Sigmoid colon (tissue), 7 donors: Measurements from ENCODE around the gene TEDC1. TPM values are rescaled to one million over a fixed set of nuclear protein-coding genes. Genes with fewer than 3 reads are reported as not detected.

Source experiments
- DNase-seq: peaks from one replicate; pipeline ENCODE4 v3.0.0-alpha.2; 2019
- H3K27ac ChIP-seq, 4 donors: fragments of 200-600 bp; sonication (generic); one replicate each; pipeline ENCODE4 v1.5.1; 2016 to 2019; ENCODE audit warnings: mild to moderate bottlenecking in 1 of 4
- H3K27me3 ChIP-seq, 3 donors: fragments of 200-600 bp; sonication (generic); one replicate each; pipeline ENCODE4 v1.5.1; 2019; ENCODE audit warnings: mild to moderate bottlenecking in 1 of 3
- H3K36me3 ChIP-seq, 4 donors: fragments of 200-600 bp; sonication (generic); one replicate each; pipeline ENCODE4 v1.5.1; 2016 to 2019
- H3K4me1 ChIP-seq, 4 donors: fragments of 200-600 bp; sonication (generic); one replicate each; pipeline ENCODE4 v1.5.1; 2017 to 2019
- H3K4me3 ChIP-seq, 4 donors: fragments of 200-600 bp; sonication (generic); one replicate each; pipeline ENCODE4 v1.5.1; 2017 to 2019; ENCODE audit warnings: mild to moderate bottlenecking in 2 of 4, moderate library complexity in 1 of 4
- H3K9me3 ChIP-seq, 4 donors: fragments of 200-600 bp in 3 of 4; sonication (generic) in 3 of 4; one replicate each; pipeline versions ENCODE4 v1.5.1 to v1.6.1; 2013 to 2019
- EP300 ChIP-seq, 4 donors: sonication (generic); formaldehyde crosslinking; IDR thresholded peaks; one replicate each; pipeline ENCODE4 v1.6.1; 2017; ENCODE audit warnings: antibody characterized with exemption in 4 of 4
- POLR2A ChIP-seq, 2 donors: fragments of 450-650 bp; IDR thresholded peaks; one replicate each; pipeline ENCODE4 v1.6.1; 2016; ENCODE audit warnings: antibody characterized with exemption in 2 of 2, mild to moderate bottlenecking in 2 of 2, moderate library complexity in 2 of 2
- POLR2AphosphoS5 ChIP-seq, 4 donors: sonication (generic); formaldehyde crosslinking; IDR thresholded peaks; one replicate each; pipeline ENCODE4 v1.6.1; 2017; ENCODE audit warnings: antibody characterized with exemption in 4 of 4
- WGBS, 2 donors: extraction: QIAGEN DNeasy Blood & Tissue Kit; methylation state at CpG; one replicate each; pipeline ENCODE4 v1.1.7; 2013; 5-methylcytosine and 5-hydroxymethylcytosine counted together
- intact Hi-C: fragments of 100-400 bp; cut with DNase I; formaldehyde crosslinking; loops from one replicate; pipeline ENCODE4 v1.15.1; 2023
- polyA plus RNA-seq, 3 donors: library from polyadenylated mRNA; stranded (reverse); fragments of 200-250 nt; gene quantifications; one replicate each; pipeline ENCODE4 v1.2.3, GENCODE V29; 2013
- total RNA-seq, 4 donors: library from RNA; depleted of rRNA; stranded (reverse); fragments of >200 nt; gene quantifications; one replicate each; pipeline ENCODE4 v1.1.0, GENCODE V29; 2016
- TF ChIP-seq, protein P1 (sequence below), 4 experiments: fragments of 450-650 bp in 3 of 4; fragments of 200-600 bp in 1 of 4; IDR thresholded peaks; one replicate each; pipeline ENCODE4 v1.5.1; 2016 to 2019; ENCODE audit warnings: antibody characterized with exemption in 4 of 4, mild to moderate bottlenecking in 3 of 4, moderate library complexity in 2 of 4
- donor health status: healthy with polysubstance abuse.
- donor health status: Bipolar disorder and iron deficiency.
- donor health status: healthy.

Gene TEDC1
- total and polyA plus RNA-seq, 7 donors, result 0.16 to 36.0 (median 5.2) TPM

DNA sequence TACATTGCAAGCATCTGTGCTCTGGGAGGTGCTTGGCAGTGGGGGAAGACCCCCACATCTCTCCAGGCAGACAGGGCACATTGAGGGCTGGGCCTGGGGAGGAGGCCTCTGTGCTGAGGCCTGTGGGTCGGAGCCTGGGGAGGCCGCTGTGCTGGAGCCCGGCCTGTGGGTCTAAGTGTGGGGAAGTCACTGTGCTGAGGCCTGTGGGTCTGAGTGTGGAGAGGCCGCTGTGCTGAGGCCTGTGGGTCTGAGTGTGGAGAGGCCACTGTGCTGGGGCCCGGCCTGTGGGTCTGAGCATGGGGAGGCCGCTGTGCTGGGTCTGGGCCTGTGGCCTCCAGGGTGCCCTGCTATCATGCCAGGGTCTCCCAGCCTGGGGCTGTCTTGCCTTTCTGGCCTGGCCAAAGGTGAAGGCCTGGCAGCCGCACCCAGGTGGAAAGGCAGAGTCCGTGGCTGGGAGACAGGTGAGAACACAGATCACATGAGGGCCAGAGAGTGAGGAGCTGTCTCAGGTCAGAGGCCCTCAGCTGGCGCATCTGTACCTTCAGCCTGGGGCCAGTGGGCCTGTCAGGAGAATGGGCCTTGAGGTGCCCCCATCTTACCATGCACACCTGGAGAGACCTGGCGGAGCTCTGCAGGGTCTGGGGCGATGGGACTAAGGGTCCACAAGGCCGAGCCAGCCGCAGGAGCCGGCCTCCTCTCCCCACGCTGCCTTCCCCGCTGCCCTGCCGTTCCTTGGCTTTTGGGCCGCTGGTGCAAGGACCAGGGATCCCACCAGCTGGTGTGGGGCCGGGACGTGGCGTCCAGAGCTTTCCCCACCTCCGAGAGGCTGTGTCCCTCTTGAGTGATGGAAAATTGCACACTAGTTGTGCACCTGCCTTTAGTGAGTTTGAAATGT, 35.0 kb upstream of the TEDC1 start:
- Histone ChIP-seq H3K36me3 (peaks cover 24 to 75% (median 46%) of the 10 kb centered on the region in 4 donors), H3K27me3 (no peaks in the 10 kb centered on the region), H3K27ac (no peak overlapping the region), H3K4me3 (no peak overlapping the region), H3K9me3 (no peaks in the 10 kb centered on the region), H3K4me1 (no peaks in the 10 kb centered on the region)
- 91 to 92% methylated on average over 22 of the region's 22 CpGs for WGBS, 2 donors
- TF ChIP-seq, protein P1, sequence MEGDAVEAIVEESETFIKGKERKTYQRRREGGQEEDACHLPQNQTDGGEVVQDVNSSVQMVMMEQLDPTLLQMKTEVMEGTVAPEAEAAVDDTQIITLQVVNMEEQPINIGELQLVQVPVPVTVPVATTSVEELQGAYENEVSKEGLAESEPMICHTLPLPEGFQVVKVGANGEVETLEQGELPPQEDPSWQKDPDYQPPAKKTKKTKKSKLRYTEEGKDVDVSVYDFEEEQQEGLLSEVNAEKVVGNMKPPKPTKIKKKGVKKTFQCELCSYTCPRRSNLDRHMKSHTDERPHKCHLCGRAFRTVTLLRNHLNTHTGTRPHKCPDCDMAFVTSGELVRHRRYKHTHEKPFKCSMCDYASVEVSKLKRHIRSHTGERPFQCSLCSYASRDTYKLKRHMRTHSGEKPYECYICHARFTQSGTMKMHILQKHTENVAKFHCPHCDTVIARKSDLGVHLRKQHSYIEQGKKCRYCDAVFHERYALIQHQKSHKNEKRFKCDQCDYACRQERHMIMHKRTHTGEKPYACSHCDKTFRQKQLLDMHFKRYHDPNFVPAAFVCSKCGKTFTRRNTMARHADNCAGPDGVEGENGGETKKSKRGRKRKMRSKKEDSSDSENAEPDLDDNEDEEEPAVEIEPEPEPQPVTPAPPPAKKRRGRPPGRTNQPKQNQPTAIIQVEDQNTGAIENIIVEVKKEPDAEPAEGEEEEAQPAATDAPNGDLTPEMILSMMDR (IDR thresholded peaks at IDR 0.05), result no peak
- no peak for TF ChIP-seq POLR2AphosphoS5 (IDR thresholded peaks at IDR 0.05)
- no peak for TF ChIP-seq EP300 (IDR thresholded peaks at IDR 0.05)
- TF ChIP-seq POLR2A (IDR thresholded peaks at IDR 0.05), result no peak
- DNase-seq, result no peak
- intact Hi-C loops, result no loop called here

DNA sequence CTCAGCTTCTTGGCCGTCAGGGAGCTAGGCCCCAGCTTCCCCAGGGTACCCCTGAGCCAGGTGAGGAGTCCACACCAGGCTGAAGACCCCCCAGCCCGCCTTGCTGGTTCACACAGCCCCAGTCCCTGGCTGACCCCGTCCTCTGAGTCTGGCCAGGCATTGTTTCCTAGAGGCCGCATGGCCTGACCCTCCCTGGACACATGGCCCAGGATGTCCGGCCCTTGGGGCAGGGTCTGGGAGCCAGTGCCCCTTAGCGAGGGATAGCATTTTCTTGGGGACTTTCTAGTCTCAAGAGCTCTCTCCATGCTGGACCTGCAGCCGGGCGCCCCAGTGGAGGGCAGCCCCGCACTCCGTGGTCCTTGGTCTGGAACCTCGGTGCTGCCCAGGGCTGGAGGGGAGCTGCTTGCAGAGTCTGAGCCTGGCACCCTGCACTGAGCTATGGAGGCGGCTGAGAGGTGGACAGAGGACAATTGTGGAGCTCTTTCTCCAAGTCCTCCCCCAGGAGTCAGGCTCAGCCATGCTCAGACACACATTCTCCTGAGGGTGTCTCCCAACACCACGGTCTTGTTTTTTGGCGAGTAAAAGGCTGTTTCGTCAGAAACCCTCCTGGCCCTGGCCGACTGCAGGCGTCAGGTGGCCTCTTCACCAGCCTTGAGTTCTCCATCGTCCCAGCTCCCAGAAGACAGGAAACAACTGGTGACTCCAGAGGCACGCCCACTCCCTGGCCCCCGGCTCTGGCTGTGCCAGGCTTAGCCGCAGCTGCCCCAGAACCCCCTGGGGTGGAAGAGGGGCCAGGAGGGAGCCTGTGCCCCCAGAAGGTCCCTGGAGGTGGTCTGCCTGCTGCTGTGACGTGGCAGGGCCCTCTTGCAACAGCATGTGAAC, 34.1 kb upstream of the TEDC1 start:
- intact Hi-C loops, result no loop called here
- no peaks in the 10 kb centered on the region for H3K9me3 ChIP-seq
- H3K36me3 ChIP-seq, result peaks cover 28 to 77% (median 50%) of the 10 kb centered on the region in 4 donors
- H3K27ac ChIP-seq, result no peak overlapping the region
- no peak overlapping the region for H3K4me3 ChIP-seq
- H3K27me3 ChIP-seq, result no peaks in the 10 kb centered on the region
- WGBS, 2 donors, result 92 to 93% methylated on average over 22 of the region's 22 CpGs
- TF ChIP-seq POLR2A (IDR thresholded peaks at IDR 0.05) (no peak), EP300 (IDR thresholded peaks at IDR 0.05) (no peak), POLR2AphosphoS5 (IDR thresholded peaks at IDR 0.05) (no peak)
- TF ChIP-seq, protein P1 (IDR thresholded peaks at IDR 0.05), result no peak
- H3K4me1 ChIP-seq, result no peaks in the 10 kb centered on the region
- no peak for DNase-seq

DNA sequence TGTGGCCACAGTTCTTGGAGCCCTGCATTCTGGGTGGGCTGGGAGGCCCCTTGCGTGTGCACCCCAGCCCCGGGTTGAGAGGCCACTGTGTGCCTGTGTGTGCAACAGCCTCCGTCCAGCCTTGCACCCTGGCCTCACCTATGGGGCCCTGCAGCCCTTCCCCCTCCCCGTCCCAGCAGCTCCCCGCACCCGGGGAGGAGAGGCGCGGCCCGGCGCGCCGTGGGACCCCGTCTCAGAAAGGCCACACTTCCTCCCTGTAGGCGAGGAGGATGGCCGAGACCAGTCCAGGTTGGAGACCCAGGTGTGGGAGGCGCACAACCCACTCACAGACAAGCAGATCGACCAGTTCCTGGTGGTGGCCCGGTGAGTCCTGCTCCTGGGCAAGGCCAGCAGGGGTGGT, 33.0 kb upstream of the TEDC1 start:
- H3K9me3 ChIP-seq, result no peaks in the 10 kb centered on the region
- intact Hi-C loops, result no loop called here
- H3K4me1 ChIP-seq, result no peaks in the 10 kb centered on the region
- H3K4me3 ChIP-seq, result no peak overlapping the region
- WGBS, 2 donors, result 90% methylated on average over 18 of the region's 18 CpGs
- no peak for DNase-seq
- no peak overlapping the region for H3K27ac ChIP-seq
- TF ChIP-seq POLR2AphosphoS5 (IDR thresholded peaks at IDR 0.05), result no peak
- no peak for TF ChIP-seq EP300 (IDR thresholded peaks at IDR 0.05)
- no peaks in the 10 kb centered on the region for H3K27me3 ChIP-seq
- peaks cover 24 to 77% (median 50%) of the 10 kb centered on the region in 4 donors for H3K36me3 ChIP-seq

DNA sequence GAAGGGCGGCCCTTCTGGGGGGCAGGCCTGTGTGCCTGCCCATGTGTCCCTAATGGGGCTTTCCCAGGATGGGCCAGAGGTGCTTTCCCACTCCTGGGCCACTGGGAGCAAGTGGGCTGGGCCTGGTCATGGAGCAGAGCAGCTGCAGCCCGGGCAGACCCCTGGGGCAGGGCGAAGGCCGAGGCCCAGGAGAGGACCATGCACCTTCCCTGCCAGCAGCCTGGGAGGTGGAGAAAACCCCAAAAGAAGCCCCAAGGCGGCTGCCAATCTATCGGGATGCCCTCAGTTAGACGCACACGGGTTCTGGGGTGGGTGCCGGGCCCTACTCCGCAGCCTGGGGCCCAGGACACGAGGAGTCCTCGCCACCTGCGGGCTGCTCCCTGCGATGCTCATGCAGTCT, 32.5 kb upstream of the TEDC1 start:
- Histone ChIP-seq H3K9me3 (no peaks in the 10 kb centered on the region), H3K4me1 (no peaks in the 10 kb centered on the region), H3K27ac (no peak overlapping the region), H3K4me3 (no peak overlapping the region), H3K36me3 (peaks cover 26 to 77% (median 55%) of the 10 kb centered on the region in 4 donors), H3K27me3 (no peaks in the 10 kb centered on the region)
- WGBS, 2 donors, result 89 to 90% methylated on average over 14 of the region's 14 CpGs
- intact Hi-C loops, result no loop called here
- DNase-seq, result no peak
- TF ChIP-seq EP300 (IDR thresholded peaks at IDR 0.05) (no peak), POLR2AphosphoS5 (IDR thresholded peaks at IDR 0.05) (no peak), POLR2A (IDR thresholded peaks at IDR 0.05) (no peak)
- TF ChIP-seq, protein P1 (IDR thresholded peaks at IDR 0.05), result no peak

DNA sequence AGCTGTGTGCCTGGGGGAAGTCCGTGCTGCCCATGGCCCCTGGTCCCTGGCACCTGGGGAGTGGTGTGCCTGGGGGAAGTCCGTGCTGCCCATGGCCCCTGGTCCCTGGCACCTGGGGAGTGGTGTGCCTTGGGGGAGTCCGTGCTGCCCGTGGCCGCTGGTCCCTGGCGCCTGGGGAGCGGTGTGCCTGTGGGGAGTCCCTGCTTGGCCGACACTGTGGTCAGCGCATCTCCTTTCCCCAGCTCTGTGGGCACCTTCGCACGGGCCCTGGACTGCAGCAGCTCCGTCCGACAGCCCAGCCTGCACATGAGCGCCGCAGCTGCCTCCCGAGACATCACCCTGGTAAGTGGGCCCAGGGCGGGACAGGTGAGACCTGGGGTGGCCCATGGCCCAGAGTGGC, 30.9 kb upstream of the TEDC1 start:
- DNase-seq, result no peak
- intact Hi-C loops, result no loop called here
- WGBS, 2 donors, result 95 to 96% methylated on average over 17 of the region's 17 CpGs
- TF ChIP-seq POLR2AphosphoS5 (IDR thresholded peaks at IDR 0.05) (no peak), EP300 (IDR thresholded peaks at IDR 0.05) (no peak), POLR2A (IDR thresholded peaks at IDR 0.05) (no peak)
- TF ChIP-seq, protein P1 (IDR thresholded peaks at IDR 0.05), result no peak
- H3K4me3 ChIP-seq, result no peak overlapping the region
- H3K36me3 ChIP-seq, result peaks cover 32 to 77% (median 61%) of the 10 kb centered on the region in 4 donors
- no peak overlapping the region for H3K27ac ChIP-seq
- no peaks in the 10 kb centered on the region for H3K4me1 ChIP-seq
- no peaks in the 10 kb centered on the region for H3K9me3 ChIP-seq
- no peaks in the 10 kb centered on the region for H3K27me3 ChIP-seq
